Measurements from ENCODE around the gene PGAP3.

The PGAP3 gene

DNA sequence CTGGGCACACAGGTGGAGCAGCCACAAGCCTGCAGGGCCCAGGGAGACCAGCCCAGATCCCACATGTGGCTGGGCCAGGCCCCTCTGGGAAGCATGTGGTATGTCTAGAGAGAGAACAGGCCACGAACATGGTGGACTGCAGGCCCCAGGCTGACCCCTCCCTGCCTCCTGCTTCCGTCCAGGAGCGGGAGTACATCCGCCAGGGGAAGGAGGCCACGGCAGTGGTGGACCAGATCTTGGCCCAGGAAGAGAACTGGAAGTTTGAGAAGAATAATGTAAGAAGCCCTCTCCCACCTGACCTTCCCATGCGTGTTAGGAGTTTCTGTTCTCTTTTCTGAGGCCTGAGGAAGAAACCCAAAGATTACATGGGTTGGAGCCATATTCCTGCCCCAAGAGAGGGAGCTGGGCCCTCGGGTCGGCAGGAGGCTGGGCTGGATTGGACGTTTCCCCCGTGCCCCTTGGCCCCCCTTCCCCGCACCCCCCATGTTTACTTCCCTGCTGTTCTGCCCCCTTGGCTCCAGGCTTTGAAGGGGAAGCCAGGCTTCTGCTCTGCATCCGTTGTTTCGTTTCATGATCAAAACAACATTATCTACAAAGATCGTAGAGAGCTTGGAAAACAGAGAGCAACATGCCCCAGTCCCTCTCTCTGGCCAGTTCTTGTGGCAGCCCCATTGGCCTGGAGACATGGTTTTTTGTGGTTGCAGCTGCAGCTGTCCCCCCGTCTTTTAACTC, 28.4 kb downstream of the PGAP3 start:
- no peak for DNase-seq (ENCODE audit: low read depth)

DNA sequence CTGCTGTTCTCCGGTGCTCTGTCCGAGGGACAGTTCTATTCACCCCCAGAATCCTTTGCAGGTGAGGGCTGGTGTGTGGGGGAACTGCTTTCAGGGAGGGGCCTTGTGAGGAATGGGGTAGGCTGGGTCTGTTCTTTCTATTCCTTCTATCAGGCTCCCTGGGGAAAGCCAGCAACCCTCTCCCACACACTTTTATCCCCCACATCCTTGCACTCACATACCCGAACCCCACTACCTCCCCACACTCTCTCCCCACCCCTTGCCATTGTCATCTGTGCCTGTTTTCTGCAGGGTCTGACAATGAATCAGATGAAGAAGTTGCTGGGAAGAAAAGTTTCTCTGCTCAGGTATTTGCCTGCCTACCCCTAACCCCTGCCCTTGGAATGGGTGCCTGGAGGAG, 29.1 kb downstream of the PGAP3 start:
- no peak for DNase-seq (ENCODE audit: low read depth)

- no peak for DNase-seq (ENCODE audit: low read depth)
These were observed 29.5 kb downstream of the PGAP3 start for GRCh38 chr17:39658346-39658745.

- no peak for DNase-seq (ENCODE audit: low read depth)
These were observed 32.8 kb downstream of the PGAP3 start for GRCh38 chr17:39655105-39655504.

DNA sequence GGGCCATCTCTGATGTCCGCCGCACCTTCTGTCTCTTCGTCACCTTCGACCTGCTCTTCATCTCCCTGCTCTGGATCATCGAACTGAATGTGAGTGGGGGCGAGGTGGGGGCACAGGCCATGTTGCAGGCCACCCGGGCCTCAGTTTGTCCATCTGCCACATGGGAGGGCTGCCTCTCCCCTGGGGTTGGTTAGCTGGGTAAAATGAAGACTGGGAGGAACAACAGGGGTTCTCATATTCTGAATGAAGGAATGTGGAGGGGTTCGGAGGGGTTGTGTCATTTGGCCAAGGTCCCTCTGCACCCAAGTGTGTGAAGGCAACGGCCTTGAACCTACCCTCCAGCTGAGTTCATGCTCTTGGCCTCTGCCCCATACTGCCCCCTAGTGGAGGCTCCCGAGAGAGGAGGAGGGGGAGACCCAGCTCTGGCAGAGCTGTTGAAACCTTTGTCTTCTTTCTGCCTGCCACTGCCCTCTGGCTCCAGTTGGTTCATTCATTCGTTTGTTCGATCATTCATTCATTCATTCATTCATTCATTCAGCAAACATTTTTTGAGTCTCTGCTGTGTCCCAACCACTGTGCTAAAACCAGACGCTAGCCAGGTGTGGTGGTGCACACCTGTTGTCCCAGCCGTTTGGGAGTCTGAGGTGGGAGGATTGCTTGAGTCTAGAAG, 34.1 kb downstream of the PGAP3 start:
- DNase-seq (ENCODE audit: low read depth) = no peak

GRCh38 chr17:39653316-39653661, 34.6 kb downstream of the PGAP3 start:
- no peak for DNase-seq (ENCODE audit: low read depth)

GRCh38 chr17:39652587-39653315, 35.1 kb downstream of the PGAP3 start:
- DNase-seq (ENCODE audit: low read depth) = no peak

DNA sequence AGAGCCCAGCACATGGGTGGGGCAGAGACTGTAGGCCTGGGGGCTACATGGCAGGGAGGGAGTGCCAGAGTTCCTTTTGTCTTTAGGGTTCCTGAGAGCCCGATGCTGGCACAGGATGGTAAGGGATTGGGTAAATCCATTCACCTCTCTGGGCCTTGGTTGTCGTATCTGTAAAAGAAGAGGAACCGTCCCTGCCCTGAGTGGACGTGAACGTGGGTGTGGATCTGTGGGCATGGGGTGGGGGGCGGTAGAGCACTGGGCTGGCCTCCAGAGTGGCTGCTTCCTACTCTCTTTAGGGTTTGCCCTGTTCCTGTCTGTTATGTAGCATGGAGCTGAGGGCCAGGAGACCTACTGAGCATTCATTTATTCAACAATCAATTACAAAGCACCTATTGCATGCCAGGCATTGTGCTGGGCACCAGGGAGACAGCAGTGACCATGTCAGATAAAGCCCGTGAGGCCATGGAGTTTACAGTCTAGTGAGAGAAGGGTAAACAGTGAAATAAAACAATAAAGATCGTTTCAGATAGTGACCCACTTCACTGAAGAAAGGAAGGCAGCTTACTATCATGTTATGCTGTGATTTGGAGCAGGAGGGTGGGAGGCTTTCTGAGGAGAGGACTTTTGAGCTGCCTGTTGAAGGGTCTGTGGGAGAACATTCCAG, 35.8 kb downstream of the PGAP3 start:
- DNase-seq (ENCODE audit: low read depth) = no peak

GRCh38 chr17:39650121-39650579, 37.7 kb downstream of the PGAP3 start:
- no peak for DNase-seq (ENCODE audit: low read depth)

DNA sequence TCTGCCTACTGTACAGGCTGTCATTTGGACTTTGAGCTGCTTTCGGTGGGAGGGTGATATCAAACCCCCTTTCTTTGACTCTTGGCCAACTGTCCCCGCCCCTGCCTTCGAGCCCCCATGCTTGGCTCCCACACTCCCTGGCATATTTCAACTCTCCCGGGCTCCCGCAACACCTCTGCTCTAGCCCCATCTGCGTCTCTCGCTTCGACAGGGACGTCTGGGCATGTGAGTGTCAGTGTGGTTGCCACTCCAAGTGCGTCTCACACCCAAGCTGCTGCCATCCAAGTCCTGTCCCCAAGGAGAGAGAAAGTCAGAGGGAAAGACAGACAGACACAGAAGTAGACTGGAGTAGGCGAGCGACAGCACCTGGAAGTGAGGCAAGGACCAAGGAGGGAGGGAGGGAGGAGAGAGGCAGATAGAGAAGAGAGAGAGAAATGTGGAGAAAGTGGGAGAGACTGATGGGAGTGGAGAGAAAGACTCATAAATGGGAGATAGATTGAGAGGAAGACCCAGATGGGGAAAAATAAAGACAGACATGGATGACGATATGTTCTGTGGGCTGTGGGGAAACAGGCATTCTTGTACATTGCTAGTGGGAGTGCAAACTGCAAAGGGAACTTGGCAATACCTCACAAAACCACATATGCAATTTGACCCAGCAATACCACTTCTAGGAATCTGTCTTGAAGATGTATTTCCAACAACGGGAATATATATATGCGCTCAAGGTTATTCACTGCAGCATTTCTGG, 39.1 kb downstream of the PGAP3 start:
- no peak for DNase-seq (ENCODE audit: low read depth)

DNA sequence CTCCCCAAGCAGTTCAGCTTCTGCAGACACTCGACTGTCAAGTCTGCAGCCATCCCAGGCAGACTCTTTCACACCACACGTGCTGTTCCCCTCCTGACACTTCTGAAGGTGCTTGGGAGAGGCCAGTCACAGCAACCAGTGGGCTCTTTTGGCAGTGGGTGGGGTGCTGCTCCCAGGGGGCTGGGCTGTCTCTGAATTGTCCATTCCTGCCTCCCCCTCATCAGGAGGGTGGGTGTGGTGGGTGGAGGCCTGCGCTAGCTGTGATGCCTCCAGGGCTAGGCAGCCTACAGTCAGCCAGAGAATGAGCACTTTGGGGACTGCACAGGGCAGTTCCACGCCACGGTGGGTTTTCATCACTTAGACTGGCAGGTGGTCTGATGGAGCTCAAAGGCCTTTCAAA, 40.6 kb downstream of the PGAP3 start:
- no peak for DNase-seq (ENCODE audit: low read depth)

DNA sequence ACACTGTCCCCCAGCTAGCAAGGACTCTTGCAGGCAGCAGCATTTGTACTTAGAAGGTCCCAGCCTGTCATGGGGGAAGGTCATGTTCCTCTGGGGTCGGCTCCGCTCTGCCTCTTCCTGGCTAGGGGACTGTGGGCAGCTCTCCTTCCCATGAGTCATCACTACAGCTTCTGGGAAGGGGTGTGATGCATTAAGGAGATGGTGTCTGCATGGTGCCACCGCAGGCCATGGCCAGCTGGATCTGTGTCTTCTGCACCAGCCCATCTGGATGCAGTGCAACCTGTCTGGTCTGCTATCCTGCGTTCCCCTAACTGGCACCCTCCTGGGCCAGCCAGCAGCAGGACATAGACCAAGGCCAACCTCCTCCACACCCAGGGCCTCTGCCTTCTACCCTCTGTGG, 44.6 kb downstream of the PGAP3 start:
- DNase-seq (ENCODE audit: low read depth) = no peak

- DNase-seq (ENCODE audit: low read depth) = no peak
These were observed 45.4 kb downstream of the PGAP3 start for GRCh38 chr17:39642291-39643074.

- no peak for DNase-seq (ENCODE audit: low read depth)
These were observed 46.0 kb downstream of the PGAP3 start for GRCh38 chr17:39641883-39642282.

- no peak for DNase-seq (ENCODE audit: low read depth)
These were observed 46.8 kb downstream of the PGAP3 start for GRCh38 chr17:39641097-39641496.

- no peak for DNase-seq (ENCODE audit: low read depth)
These were observed 47.2 kb downstream of the PGAP3 start for GRCh38 chr17:39640591-39641031.

GRCh38 chr17:39639566-39640458, 48.0 kb downstream of the PGAP3 start:
- DNase-seq (ENCODE audit: low read depth) = no peak

GRCh38 chr17:39639043-39639442, 48.8 kb downstream of the PGAP3 start:
- no peak for DNase-seq (ENCODE audit: low read depth)

DNA sequence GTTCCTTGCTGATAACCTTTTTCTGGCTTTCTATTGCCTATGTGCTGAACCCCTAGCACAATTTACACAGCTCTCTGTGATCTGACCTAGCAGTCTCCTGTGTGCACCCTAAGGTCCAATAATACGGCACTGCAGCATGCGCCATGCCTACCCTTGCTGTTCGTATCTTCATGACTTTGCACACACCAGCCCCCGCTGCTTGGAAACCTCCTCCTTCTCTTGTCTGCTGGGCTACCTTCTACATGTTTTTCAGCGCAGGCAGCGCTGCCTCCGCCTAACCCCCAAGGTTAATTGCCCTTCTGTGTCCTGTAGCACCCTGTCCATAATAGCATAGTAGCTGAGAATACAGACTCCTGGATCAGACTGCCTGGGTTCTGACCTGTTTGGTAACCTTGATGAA, 49.5 kb downstream of the PGAP3 start:
- DNase-seq (ENCODE audit: low read depth) = no peak

Data from HS-27A (cell line).